ENCODE data around the gene NRIP1. TPM values are rescaled to one million over a fixed set of nuclear protein-coding genes. Genes with fewer than 3 reads are reported as not detected.

Gene NRIP1
- total RNA-seq, 1 experiment from 2014 or later, result 14.6 TPM

DNA sequence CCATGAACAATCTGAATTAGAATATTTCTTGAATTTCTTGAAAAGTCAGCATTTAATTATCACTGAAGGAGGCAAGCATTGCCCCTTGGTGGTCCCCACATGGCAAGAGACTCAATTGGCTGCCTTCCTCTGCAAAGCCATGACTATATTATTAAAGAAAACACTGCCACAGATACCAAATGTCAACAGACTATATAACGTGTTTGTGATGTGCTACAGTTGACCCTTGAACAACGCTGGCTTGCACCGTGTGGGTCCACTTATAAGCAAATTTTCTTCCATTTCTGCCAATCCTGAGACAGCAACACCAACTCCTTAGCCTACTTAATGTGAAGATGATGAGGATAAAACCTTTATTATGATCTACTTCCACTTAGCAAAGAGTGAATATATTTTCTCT is 66.5 kb downstream of the NRIP1 start:
- H3K4me1 ChIP-seq (ENCODE audit: insufficient read depth, low read length, poor library complexity, severe bottlenecking), result no peaks in the 10 kb centered on the region
- H3K36me3 ChIP-seq (ENCODE audit: insufficient read depth, low read length, poor library complexity, severe bottlenecking), result no peaks in the 10 kb centered on the region
- DNase-seq (ENCODE audit: low spot score), result no peak
- H3K9me3 ChIP-seq (ENCODE audit: low read depth, low read length, poor library complexity, severe bottlenecking), result no peaks in the 10 kb centered on the region
- no peaks in the 10 kb centered on the region for H3K27me3 ChIP-seq (replicated peaks; ENCODE audit: insufficient read depth, low read depth, low read length, poor library complexity)
- BruUV-seq (replicated peaks), result no TSS peak
- intact Hi-C loops (cut with micrococcal nuclease; ENCODE audit: unreplicated experiment), result no loop called here
- CTCF ChIA-PET, result no interaction called here
- TF ChIP-seq, protein P1, sequence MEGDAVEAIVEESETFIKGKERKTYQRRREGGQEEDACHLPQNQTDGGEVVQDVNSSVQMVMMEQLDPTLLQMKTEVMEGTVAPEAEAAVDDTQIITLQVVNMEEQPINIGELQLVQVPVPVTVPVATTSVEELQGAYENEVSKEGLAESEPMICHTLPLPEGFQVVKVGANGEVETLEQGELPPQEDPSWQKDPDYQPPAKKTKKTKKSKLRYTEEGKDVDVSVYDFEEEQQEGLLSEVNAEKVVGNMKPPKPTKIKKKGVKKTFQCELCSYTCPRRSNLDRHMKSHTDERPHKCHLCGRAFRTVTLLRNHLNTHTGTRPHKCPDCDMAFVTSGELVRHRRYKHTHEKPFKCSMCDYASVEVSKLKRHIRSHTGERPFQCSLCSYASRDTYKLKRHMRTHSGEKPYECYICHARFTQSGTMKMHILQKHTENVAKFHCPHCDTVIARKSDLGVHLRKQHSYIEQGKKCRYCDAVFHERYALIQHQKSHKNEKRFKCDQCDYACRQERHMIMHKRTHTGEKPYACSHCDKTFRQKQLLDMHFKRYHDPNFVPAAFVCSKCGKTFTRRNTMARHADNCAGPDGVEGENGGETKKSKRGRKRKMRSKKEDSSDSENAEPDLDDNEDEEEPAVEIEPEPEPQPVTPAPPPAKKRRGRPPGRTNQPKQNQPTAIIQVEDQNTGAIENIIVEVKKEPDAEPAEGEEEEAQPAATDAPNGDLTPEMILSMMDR (conservative IDR thresholded peaks at IDR 0.05; ENCODE audit: low read depth, low read length), result no peak
- TF ChIP-seq EZH2 (IDR thresholded peaks at IDR 0.05; ENCODE audit: borderline replicate concordance, low read depth, low read length, poor library complexity, severe bottlenecking), result no peak
- POLR2A ChIA-PET (ENCODE audit: low non-redundant PET), result no interaction called here
- H3K27ac ChIP-seq (ENCODE audit: low read depth, low read length, poor library complexity, severe bottlenecking), result no peak overlapping the region
- no peak overlapping the region for H3K4me3 ChIP-seq (ENCODE audit: low read depth, low read length, poor library complexity, severe bottlenecking)

DNA sequence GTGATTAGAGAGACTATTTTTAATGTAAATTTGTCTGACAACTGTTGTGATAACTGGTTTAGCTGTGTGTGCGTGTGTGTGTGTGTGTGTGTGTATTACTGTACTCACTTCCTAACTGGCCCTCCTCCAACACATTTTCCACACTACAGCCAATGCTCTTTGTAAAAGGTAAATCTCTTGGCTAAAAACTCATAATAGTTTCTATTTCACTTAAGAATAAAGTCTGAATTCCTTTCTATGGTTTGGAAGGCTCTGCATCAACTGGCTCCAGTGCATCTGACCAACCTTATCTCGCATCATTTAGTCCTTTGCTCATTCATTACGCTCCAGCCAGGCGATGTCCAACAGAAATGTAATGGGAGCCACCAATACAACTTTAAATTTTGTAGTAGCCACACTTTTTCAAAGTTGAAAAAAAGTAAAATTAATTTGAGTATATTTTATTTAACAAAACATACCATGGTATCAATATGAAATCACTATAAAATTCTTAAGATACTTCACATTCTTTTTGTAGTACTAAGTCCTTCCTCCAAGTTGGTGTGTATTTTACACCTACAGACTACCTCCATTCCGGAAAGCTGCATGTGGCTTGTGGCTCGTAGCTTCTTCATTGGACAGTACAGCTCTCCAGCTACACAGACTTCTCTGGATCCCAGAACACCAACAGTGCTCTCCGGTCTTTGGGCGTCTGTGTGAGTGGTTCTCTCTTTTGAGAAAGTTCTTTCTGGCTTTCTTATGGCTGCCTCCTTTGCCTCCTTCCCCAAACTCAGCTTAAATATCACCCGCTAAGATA is 68.9 kb downstream of the NRIP1 start:
- Histone ChIP-seq H3K9me3 (ENCODE audit: low read depth, low read length, poor library complexity, severe bottlenecking) (no peaks in the 10 kb centered on the region), H3K36me3 (ENCODE audit: insufficient read depth, low read length, poor library complexity, severe bottlenecking) (no peaks in the 10 kb centered on the region), H3K27me3 (replicated peaks; ENCODE audit: insufficient read depth, low read depth, low read length, poor library complexity) (no peaks in the 10 kb centered on the region), H3K4me3 (ENCODE audit: low read depth, low read length, poor library complexity, severe bottlenecking) (no peak overlapping the region), H3K27ac (ENCODE audit: low read depth, low read length, poor library complexity, severe bottlenecking) (no peak overlapping the region), H3K4me1 (ENCODE audit: insufficient read depth, low read length, poor library complexity, severe bottlenecking) (no peaks in the 10 kb centered on the region)
- BruUV-seq (replicated peaks), result no TSS peak
- ChIA-PET POLR2A (ENCODE audit: low non-redundant PET) (no interaction called here), CTCF (no interaction called here)
- intact Hi-C loops (cut with micrococcal nuclease; ENCODE audit: unreplicated experiment), result no loop called here
- no peak for TF ChIP-seq EZH2 (IDR thresholded peaks at IDR 0.05; ENCODE audit: borderline replicate concordance, low read depth, low read length, poor library complexity, severe bottlenecking)
- TF ChIP-seq, protein P1 (conservative IDR thresholded peaks at IDR 0.05; ENCODE audit: low read depth, low read length), result no peak
- peak; percentile 18 for DNase-seq (ENCODE audit: low spot score)

DNA sequence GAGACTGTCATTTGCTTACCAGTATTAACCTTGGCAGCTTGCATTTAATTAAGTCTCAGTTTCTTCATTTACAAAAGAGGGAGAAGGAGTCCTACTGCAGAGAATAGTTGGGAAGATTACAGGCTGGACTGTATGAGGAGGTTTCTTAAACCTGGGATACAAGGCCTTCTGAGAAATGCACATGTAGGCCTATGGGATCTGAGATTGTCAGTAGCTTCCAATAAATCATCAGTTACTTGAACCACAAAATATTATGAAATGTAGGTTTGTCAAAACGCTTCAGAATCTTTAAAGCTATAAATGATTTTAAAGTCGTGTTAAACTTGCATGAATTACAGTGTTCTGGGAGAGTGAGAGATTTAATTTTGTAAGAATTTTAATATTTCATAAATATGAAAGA is 69.6 kb downstream of the NRIP1 start:
- no peak for DNase-seq (ENCODE audit: low spot score)
- CTCF ChIA-PET, result no interaction called here
- no TSS peak for BruUV-seq (replicated peaks)
- no peak overlapping the region for H3K27ac ChIP-seq (ENCODE audit: low read depth, low read length, poor library complexity, severe bottlenecking)
- intact Hi-C loops (cut with micrococcal nuclease; ENCODE audit: unreplicated experiment), result no loop called here
- H3K9me3 ChIP-seq (ENCODE audit: low read depth, low read length, poor library complexity, severe bottlenecking), result no peaks in the 10 kb centered on the region
- no peaks in the 10 kb centered on the region for H3K4me1 ChIP-seq (ENCODE audit: insufficient read depth, low read length, poor library complexity, severe bottlenecking)
- POLR2A ChIA-PET (ENCODE audit: low non-redundant PET), result no interaction called here
- TF ChIP-seq, protein P1 (conservative IDR thresholded peaks at IDR 0.05; ENCODE audit: low read depth, low read length), result no peak
- no peak for TF ChIP-seq EZH2 (IDR thresholded peaks at IDR 0.05; ENCODE audit: borderline replicate concordance, low read depth, low read length, poor library complexity, severe bottlenecking)
- H3K4me3 ChIP-seq (ENCODE audit: low read depth, low read length, poor library complexity, severe bottlenecking), result no peak overlapping the region
- no peaks in the 10 kb centered on the region for H3K27me3 ChIP-seq (replicated peaks; ENCODE audit: insufficient read depth, low read depth, low read length, poor library complexity)
- H3K36me3 ChIP-seq (ENCODE audit: insufficient read depth, low read length, poor library complexity, severe bottlenecking), result no peaks in the 10 kb centered on the region
